ENCODE results near the gene NSRP1. TPM values are rescaled to one million over a fixed set of nuclear protein-coding genes. Genes with fewer than 3 reads are reported as not detected.
"Not testable (repeated sequence)": the region's sequence is repeated elsewhere in the genome, so short reads cannot be mapped to it uniquely, and the experiment has no call there.

NSRP1 gene
- total RNA-seq, 1 experiment from 2014 or later = 17.9 TPM

GRCh38 chr17:30219833-30220232, 103.2 kb downstream of the NSRP1 start:
- DNase-seq (ENCODE audit: extremely low read depth, low read depth) = no peak

GRCh38 chr17:30220414-30220813, 103.8 kb downstream of the NSRP1 start:
- DNase-seq (ENCODE audit: extremely low read depth, low read depth) = no peak

GRCh38 chr17:30221346-30221745, 104.7 kb downstream of the NSRP1 start:
- DNase-seq (ENCODE audit: extremely low read depth, low read depth) = no peak

- no peak for DNase-seq (ENCODE audit: extremely low read depth, low read depth)
Observed at GRCh38 chr17:30222251-30222650, 105.6 kb downstream of the NSRP1 start.

- no peak for DNase-seq (ENCODE audit: extremely low read depth, low read depth)
Observed at GRCh38 chr17:30222721-30223175, 106.1 kb downstream of the NSRP1 start.

GRCh38 chr17:30224419-30224960, 107.9 kb downstream of the NSRP1 start:
- DNase-seq (ENCODE audit: extremely low read depth, low read depth) = no peak

GRCh38 chr17:30225112-30225511, 108.5 kb downstream of the NSRP1 start:
- no peak for DNase-seq (ENCODE audit: extremely low read depth, low read depth)

GRCh38 chr17:30225919-30226553, 109.4 kb downstream of the NSRP1 start:
- DNase-seq (ENCODE audit: extremely low read depth, low read depth) = no peak

- no peak for DNase-seq (ENCODE audit: extremely low read depth, low read depth)
Observed at GRCh38 chr17:30226878-30227277, 110.3 kb downstream of the NSRP1 start.

- no peak for DNase-seq (ENCODE audit: extremely low read depth, low read depth)
Observed at GRCh38 chr17:30228011-30228410, 111.4 kb downstream of the NSRP1 start.

- no peak for DNase-seq (ENCODE audit: extremely low read depth, low read depth)
Observed at GRCh38 chr17:30229012-30229411, 112.4 kb downstream of the NSRP1 start.

- not testable (repeated sequence) for DNase-seq (ENCODE audit: extremely low read depth, low read depth)
Observed at GRCh38 chr17:30230009-30230408, 113.4 kb downstream of the NSRP1 start.

GRCh38 chr17:30230596-30231125, 114.0 kb downstream of the NSRP1 start:
- DNase-seq (ENCODE audit: extremely low read depth, low read depth) = no peak

- no peak for DNase-seq (ENCODE audit: extremely low read depth, low read depth)
Observed at GRCh38 chr17:30232015-30232823, 115.6 kb downstream of the NSRP1 start.

- no peak for DNase-seq (ENCODE audit: extremely low read depth, low read depth)
Observed at GRCh38 chr17:30232824-30233427, 116.3 kb downstream of the NSRP1 start.

- DNase-seq (ENCODE audit: extremely low read depth, low read depth) = no peak
Observed at GRCh38 chr17:30234296-30234695, 117.7 kb downstream of the NSRP1 start.

- DNase-seq (ENCODE audit: extremely low read depth, low read depth) = no peak
Observed at GRCh38 chr17:30234964-30235363, 118.3 kb downstream of the NSRP1 start.

- DNase-seq (ENCODE audit: extremely low read depth, low read depth) = no peak
Observed at GRCh38 chr17:30235386-30236296, 119.0 kb downstream of the NSRP1 start, which contains the start of gene SLC6A4. Gene SLC6A4, minus strand, starts transcription at chr17:30235697. Its CDS starts 13,739 bp downstream, at chr17:30221958.

All from NCI-H460 (cell line).